ENCODE measurements around the gene ETFA.

The ETFA gene

DNA sequence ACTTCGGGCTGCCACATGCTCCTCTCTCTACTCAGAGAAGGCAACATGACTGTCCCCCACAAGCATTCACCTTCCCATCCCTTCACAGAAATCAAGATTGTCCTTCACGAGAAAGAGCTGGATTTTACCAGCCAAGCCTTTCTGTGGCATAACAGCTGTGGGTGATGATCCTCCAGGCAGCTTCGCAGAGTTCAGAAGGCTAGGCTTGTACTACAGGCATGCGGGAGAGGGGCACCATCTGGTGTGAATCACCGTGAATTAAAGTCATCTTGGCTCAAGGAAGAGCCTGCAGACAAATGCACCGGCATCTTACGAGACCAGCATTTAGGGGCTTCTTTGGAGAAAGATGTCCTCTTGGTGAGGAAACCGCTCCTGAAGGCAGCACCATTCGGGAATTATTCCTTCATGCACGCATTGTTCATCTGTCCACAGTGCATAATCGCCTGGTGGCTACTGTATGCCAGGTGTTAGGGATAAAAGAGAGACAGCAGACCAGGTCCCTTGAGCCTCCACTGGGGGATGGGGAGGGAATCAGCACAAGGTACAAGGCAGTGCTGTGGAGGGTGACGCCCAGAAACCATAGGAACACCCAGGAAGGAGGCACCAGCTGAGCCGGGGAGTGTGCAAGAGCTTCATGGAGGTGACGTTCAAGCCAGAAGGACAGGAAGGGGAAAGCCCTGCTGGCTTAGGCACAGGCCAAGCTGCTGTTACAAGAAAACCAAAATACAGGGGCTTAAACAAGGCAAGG is 142.9 kb downstream of the ETFA start:
- WGBS, 2 experiments: 94 to 96% methylated on average over 14 of the region's 14 CpGs
- H3K27ac ChIP-seq (ENCODE audit: insufficient read depth, low read depth, low read length, poor library complexity, severe bottlenecking): no peak overlapping the region
- no peaks in the 10 kb centered on the region for H3K27me3 ChIP-seq (ENCODE audit: control insufficient read depth, insufficient read depth, low read length, poor library complexity, severe bottlenecking)
- no peak overlapping the region for H3K4me3 ChIP-seq (ENCODE audit: insufficient read depth, low read depth, low read length)
- no peaks in the 10 kb centered on the region for H3K4me1 ChIP-seq (ENCODE audit: control insufficient read depth, insufficient read depth, low read length)
- no peaks in the 10 kb centered on the region for H3K9me3 ChIP-seq (ENCODE audit: control insufficient read depth, low read length)
- H3K36me3 ChIP-seq (ENCODE audit: control insufficient read depth, insufficient read depth, low read length): no peaks in the 10 kb centered on the region

DNA sequence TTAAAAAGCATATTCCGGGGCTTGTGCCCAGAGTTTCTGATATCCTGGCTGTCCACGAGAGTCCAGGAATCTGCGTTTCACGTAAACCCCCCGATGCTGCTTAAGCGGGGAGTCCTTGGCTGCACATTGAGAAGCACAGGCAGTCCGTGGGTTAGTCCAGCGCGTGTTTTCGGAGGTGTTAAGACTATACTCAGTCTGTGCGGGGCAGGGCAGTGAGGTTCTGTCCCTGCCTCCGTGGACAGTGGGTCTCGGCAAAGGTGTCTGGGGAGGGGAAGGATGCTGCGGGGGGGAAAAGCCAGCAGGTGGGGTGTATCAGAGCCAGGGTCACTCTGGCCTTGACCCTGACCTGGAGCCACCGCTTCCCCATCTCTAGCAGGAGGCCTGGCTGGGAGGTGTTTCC is 145.3 kb downstream of the ETFA start:
- 95 to 97% methylated on average over 15 of the region's 15 CpGs for WGBS, 2 experiments

More for the DNA sequence above, 145.3 kb downstream of the ETFA start:
- Histone ChIP-seq H3K9me3 (ENCODE audit: control insufficient read depth, low read length) (no peaks in the 10 kb centered on the region), H3K4me1 (ENCODE audit: control insufficient read depth, insufficient read depth, low read length) (peaks cover 6% of the 10 kb centered on the region), H3K4me3 (ENCODE audit: insufficient read depth, low read depth, low read length) (no peak overlapping the region), H3K36me3 (ENCODE audit: control insufficient read depth, insufficient read depth, low read length) (no peaks in the 10 kb centered on the region), H3K27ac (ENCODE audit: insufficient read depth, low read depth, low read length, poor library complexity, severe bottlenecking) (no peak overlapping the region), H3K27me3 (ENCODE audit: control insufficient read depth, insufficient read depth, low read length, poor library complexity, severe bottlenecking) (no peaks in the 10 kb centered on the region)

Data from ectodermal cell (in vitro differentiated cells).